Mammary epithelial cell (primary cell): ENCODE data around the gene ING1.

Experiments
- EZH2 ChIP-seq: IDR thresholded peaks from 2 replicates; pipeline ENCODE4 v1.6.1; 2012; ENCODE audit warnings: low read length, inconsistent platforms, borderline replicate concordance
- TF ChIP-seq, protein P1 (sequence below), 2 donors: IDR thresholded peaks in 1 of 2; conservative IDR thresholded peaks in 1 of 2; 2 replicates each; pipeline ENCODE4 v1.5.1; 2011 to 2012; ENCODE audit warnings: inconsistent platforms in 2 of 2, low read length in 2 of 2, mild to moderate bottlenecking in 2 of 2, control low read depth in 1 of 2, low read depth in 1 of 2; ENCODE audit not compliant: insufficient read depth in 1 of 2; ENCODE audit errors: extremely low read depth in 1 of 2

DNA sequence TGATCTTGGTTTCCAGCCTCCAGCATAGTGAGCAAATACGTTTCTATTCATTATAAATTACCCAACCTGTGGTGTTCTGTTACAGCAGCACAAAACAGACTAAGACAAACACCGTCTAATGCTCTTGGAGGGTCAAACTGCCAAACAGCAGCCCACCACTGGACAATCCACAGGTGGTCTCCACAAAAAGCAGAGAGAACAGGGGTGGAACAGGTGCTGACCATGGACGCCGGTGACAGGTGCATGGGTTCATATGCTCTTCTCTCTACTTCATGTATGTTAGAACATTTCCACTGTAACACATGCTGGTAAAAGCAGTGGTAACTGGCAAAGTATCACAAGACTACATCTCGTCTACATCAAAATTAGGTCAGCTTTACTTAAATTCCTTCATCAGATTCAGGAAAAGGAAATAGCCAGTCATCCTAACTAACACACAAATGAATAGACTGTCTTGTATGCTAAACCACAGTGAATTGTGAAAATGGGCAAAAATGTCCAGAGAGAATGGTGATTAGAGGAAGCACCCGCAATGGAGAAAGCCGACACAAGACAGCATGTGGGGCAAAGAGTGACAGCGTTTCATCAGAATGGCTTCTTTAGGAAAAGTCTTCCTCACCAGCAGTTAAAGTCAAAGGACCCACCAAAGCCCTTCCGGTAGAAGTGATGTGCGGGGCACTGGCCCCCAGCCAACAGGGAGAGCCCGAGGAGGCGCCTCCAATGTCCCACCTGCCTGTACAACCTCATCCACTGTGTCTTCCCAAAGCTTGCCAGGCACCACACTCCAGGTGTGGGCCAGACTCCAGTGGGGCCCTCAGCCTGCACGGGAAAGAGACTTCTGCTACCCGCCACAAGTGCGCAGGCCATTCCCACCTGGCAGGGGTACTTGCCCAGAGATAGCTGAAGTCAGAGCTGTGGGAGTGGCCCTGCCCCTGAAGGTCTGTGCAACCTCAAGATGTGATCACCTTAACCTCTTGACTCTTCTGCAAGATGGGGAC is 14.1 kb upstream of the ING1 start:
- TF ChIP-seq, protein P1, sequence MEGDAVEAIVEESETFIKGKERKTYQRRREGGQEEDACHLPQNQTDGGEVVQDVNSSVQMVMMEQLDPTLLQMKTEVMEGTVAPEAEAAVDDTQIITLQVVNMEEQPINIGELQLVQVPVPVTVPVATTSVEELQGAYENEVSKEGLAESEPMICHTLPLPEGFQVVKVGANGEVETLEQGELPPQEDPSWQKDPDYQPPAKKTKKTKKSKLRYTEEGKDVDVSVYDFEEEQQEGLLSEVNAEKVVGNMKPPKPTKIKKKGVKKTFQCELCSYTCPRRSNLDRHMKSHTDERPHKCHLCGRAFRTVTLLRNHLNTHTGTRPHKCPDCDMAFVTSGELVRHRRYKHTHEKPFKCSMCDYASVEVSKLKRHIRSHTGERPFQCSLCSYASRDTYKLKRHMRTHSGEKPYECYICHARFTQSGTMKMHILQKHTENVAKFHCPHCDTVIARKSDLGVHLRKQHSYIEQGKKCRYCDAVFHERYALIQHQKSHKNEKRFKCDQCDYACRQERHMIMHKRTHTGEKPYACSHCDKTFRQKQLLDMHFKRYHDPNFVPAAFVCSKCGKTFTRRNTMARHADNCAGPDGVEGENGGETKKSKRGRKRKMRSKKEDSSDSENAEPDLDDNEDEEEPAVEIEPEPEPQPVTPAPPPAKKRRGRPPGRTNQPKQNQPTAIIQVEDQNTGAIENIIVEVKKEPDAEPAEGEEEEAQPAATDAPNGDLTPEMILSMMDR (conservative IDR thresholded peaks at IDR 0.05 in 1 of 2, IDR thresholded peaks at IDR 0.05 in 1 of 2; ENCODE audit: extremely low read depth in 1 of 2, insufficient read depth in 1 of 2, low read depth in 1 of 2, low read length in 2 of 2) = no peak
- no peak for TF ChIP-seq EZH2
